Upper lobe of left lung (tissue), 6 donors: ENCODE results near the gene EVL. TPM values are rescaled to one million over a fixed set of nuclear protein-coding genes. Genes with fewer than 3 reads are reported as not detected.
"Not testable (repeated sequence)": the region's sequence is repeated elsewhere in the genome, so short reads cannot be mapped to it uniquely, and the experiment has no call there.

Experiments
- ATAC-seq, 2 donors: fragments of 200-7000 bp; cut with Tn5 transposase; one replicate each; pipeline ENCODE4 v1.9.1; 2022; ENCODE audit warnings: mild to moderate bottlenecking in 2 of 2, moderate library complexity in 2 of 2; ENCODE audit not compliant: low FRiP score in 2 of 2
- DNase-seq, 2 donors: peaks; one replicate each; pipeline ENCODE4 v3.0.0-alpha.2; 2019 to 2020
- H3K27ac ChIP-seq, 4 donors: fragments of 200-600 bp; sonication (generic); one replicate each; pipeline ENCODE4 v1.5.1; 2016 to 2019
- H3K27me3 ChIP-seq, 4 donors: fragments of 200-600 bp; sonication (generic); one replicate each; pipeline ENCODE4 v1.5.1; 2017 to 2019
- H3K36me3 ChIP-seq, 4 donors: fragments of 200-600 bp; sonication (generic); one replicate each; pipeline ENCODE4 v1.5.1; 2016 to 2019
- H3K4me1 ChIP-seq, 4 donors: fragments of 200-600 bp; sonication (generic); one replicate each; pipeline ENCODE4 v1.5.1; 2018 to 2019
- H3K4me3 ChIP-seq, 4 donors: fragments of 200-600 bp; sonication (generic); one replicate each; pipeline ENCODE4 v1.5.1; 2017 to 2019; ENCODE audit warnings: mild to moderate bottlenecking in 2 of 4, moderate library complexity in 1 of 4
- H3K9me3 ChIP-seq, 4 donors: fragments of 200-600 bp; sonication (generic); one replicate each; pipeline ENCODE4 v1.5.1; 2018 to 2019
- EP300 ChIP-seq, 4 donors: sonication (generic); formaldehyde crosslinking; IDR thresholded peaks; one replicate each; pipeline ENCODE4 v1.5.1; 2017; ENCODE audit warnings: antibody characterized with exemption in 4 of 4, control low read depth in 2 of 4
- POLR2A ChIP-seq, 4 donors: fragments of 450-650 bp; IDR thresholded peaks; one replicate each; pipeline ENCODE4 v1.5.1; 2016 to 2017; ENCODE audit warnings: antibody characterized with exemption in 4 of 4, mild to moderate bottlenecking in 2 of 4
- POLR2AphosphoS5 ChIP-seq, 2 donors: sonication (generic); formaldehyde crosslinking; IDR thresholded peaks; one replicate each; pipeline ENCODE4 v1.5.1; 2017; ENCODE audit warnings: antibody characterized with exemption in 2 of 2
- WGBS, 2 donors: methylation state at CpG; one replicate each; pipeline ENCODE4 v1.1.5; 2017 to 2018; 5-methylcytosine and 5-hydroxymethylcytosine counted together
- total RNA-seq, 6 donors: library from RNA; depleted of rRNA in 4 of 6; stranded (reverse); fragments of >200 nt in 4 of 6; gene quantifications; one replicate each; pipeline versions ENCODE4 v1.1.0 to v1.2.1, GENCODE V29; 2016 to 2021
- TF ChIP-seq, protein P1 (sequence below), 6 experiments: fragments of 450-650 bp in 4 of 6; fragments of 200-600 bp in 2 of 6; sonication (generic) in 2 of 6; IDR thresholded peaks; one replicate each; pipeline ENCODE4 v1.5.1; 2016 to 2019; ENCODE audit warnings: antibody characterized with exemption in 6 of 6
- donor health status: DM: no; HTN: no; CAD: no; lungs with moderate emphysema.
- donor health status: DM: no; HTN: yes; CAD: no; lungs with severe emphysema.

The EVL gene
- total RNA-seq, 6 donors from 2014 or later = 69.6 to 222 (median 140) TPM

DNA sequence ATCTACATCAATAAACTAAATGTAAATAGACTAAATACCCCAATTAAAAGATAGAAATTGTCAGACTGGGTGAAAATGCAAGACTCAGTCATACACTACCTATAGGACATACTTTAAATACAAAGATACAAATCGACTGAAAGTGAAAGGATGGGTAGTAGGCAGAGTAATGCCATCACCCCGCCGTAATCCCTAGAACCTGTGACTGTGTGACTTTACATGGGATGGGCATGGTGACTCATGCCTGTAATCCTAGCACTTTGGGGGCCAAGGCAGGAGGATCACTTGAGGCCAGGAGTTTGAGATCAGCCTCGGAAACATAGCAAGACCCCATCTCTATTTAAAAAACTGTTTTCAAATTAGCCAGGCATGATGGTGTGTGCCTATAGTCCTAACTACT lies 2.6 kb upstream of the EVL start:
- TF ChIP-seq POLR2AphosphoS5 (IDR thresholded peaks at IDR 0.05) = no peak
- TF ChIP-seq, protein P1, sequence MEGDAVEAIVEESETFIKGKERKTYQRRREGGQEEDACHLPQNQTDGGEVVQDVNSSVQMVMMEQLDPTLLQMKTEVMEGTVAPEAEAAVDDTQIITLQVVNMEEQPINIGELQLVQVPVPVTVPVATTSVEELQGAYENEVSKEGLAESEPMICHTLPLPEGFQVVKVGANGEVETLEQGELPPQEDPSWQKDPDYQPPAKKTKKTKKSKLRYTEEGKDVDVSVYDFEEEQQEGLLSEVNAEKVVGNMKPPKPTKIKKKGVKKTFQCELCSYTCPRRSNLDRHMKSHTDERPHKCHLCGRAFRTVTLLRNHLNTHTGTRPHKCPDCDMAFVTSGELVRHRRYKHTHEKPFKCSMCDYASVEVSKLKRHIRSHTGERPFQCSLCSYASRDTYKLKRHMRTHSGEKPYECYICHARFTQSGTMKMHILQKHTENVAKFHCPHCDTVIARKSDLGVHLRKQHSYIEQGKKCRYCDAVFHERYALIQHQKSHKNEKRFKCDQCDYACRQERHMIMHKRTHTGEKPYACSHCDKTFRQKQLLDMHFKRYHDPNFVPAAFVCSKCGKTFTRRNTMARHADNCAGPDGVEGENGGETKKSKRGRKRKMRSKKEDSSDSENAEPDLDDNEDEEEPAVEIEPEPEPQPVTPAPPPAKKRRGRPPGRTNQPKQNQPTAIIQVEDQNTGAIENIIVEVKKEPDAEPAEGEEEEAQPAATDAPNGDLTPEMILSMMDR (IDR thresholded peaks at IDR 0.05) = no peak
- no peak for TF ChIP-seq POLR2A (IDR thresholded peaks at IDR 0.05)
- TF ChIP-seq EP300 (IDR thresholded peaks at IDR 0.05) = no peak
- H3K4me3 ChIP-seq = no peak overlapping the region
- no peaks in the 10 kb centered on the region for H3K27me3 ChIP-seq
- ATAC-seq = no peak
- 83 to 93% methylated on average over 4 of the region's 4 CpGs for WGBS, 2 donors
- no peaks in the 10 kb centered on the region for H3K36me3 ChIP-seq
- no peaks in the 10 kb centered on the region for H3K9me3 ChIP-seq
- no peak for DNase-seq
- peaks cover 13 to 33% (median 20%) of the 10 kb centered on the region in 4 donors for H3K4me1 ChIP-seq
- peak overlapping the region in 1 of 4 donors; percentile 36 for H3K27ac ChIP-seq

DNA sequence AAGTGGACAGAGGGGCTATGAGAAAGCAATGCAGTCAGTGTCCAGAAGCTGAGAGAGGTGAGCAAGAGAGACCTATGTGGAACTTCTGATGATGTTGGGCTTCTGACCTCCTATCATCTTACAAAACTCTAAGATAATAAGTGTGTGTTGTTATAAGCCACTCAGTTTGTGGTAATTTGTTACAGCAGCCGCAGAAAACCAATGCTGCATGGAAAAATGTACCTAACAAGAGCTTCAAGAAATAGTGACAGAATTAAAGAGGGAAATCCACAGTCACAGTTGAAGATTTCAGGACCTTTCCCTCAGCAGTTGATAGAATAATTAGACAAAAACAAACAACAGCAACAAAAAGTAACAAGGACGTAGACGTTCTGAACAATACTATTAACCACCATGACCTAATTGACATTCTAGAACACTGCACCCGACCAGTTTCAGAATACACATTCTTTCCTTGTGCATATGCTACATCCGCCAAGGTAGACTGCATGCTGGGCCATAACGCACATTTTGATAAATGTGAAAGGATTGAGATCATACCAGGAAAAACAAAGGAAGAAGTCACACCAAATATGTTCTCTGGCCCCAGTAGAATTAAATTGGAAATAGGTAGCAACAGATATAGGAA lies 1.8 kb upstream of the EVL start:
- ATAC-seq = no peak
- Histone ChIP-seq H3K27ac (peak overlapping the region in 2 of 4 donors; percentile 11 to 36), H3K4me3 (no peak overlapping the region), H3K9me3 (no peaks in the 10 kb centered on the region), H3K27me3 (no peaks in the 10 kb centered on the region), H3K36me3 (no peaks in the 10 kb centered on the region), H3K4me1 (peaks cover 13 to 38% (median 26%) of the 10 kb centered on the region in 4 donors)
- 77 to 85% methylated on average over 6 of the region's 6 CpGs for WGBS, 2 donors
- no peak for DNase-seq
- no peak for TF ChIP-seq POLR2A (IDR thresholded peaks at IDR 0.05)
- TF ChIP-seq, protein P1 (IDR thresholded peaks at IDR 0.05) = no peak
- TF ChIP-seq POLR2AphosphoS5 (IDR thresholded peaks at IDR 0.05) = no peak
- no peak for TF ChIP-seq EP300 (IDR thresholded peaks at IDR 0.05)

DNA sequence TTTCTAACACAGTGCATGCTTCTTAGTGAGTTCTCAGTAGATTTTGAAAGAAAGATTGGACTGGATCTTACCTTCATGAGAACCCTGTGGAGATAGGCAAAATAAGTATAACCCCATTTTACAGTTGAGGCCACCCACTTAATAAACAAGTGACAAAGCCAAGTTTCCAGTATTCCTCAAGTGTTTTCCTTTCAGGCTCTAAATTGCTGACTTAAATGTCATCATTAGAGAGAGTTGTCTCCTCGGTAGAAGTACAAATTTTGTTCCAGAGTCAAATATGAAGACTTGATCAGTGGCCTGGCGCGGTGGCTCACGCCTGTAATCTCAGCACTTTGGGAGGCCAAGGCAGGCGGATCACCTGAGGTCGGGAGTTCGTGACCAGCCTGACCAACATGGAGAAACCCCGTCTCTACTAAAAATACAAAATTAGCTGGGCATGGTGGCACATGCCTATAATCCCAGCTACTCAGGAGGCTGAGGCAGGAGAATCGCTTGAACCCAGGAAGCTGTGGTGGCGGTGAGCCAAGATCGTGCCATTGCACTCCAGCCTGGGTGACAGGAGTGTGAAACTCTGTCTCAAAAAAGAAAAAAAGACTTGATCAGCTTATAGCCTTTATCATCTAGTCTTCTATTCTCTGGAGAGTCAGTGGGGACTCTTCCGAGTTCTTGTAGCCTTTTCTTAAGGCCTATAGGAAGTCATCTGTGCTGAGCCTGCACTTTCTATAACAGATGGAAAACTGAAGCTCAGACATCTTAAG lies 708 bp upstream of the EVL start:
- H3K4me3 ChIP-seq, H3K9me3 ChIP-seq, DNase-seq, ATAC-seq, H3K27me3 ChIP-seq, H3K36me3 ChIP-seq: not testable (repeated sequence)
- Histone ChIP-seq H3K4me1 (peaks cover 13 to 43% (median 27%) of the 10 kb centered on the region in 4 donors), H3K27ac (peak overlapping the region; percentile 71 to 80 (median 78))
- 78 to 80% methylated on average over 11 to 12 of the region's 12 CpGs for WGBS, 2 donors

DNA sequence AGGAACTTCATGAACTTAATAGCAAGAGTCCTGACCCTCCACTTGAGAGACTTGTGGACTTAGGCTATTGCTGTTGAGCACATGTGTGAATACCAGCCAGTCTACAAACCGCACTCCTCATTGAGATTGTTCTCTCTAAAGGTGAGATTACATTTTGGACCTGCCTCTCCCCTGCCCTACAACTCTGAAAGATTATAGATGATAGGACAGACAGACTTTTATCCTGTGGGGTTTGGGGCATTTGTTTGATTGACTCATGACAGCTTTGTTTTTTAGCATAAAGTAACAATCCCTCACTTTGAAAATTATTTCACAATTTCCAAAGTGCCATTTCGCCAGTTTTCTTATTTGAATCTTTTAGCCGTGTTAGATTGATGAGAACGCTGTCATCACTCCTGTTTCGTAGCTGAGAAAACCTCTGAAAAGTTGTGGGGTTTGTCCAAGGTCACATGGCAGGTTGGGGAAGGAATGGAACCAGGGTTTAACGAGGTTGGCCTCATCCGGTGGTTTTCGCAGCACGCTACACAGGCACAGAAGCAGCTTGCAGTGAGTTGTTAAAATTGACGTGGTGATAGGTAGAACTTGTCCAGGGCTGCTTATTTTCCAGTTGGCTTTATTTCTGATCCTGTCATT lies 836 bp downstream of the EVL start:
- Histone ChIP-seq H3K9me3 (no peaks in the 10 kb centered on the region), H3K4me1 (peaks cover 13 to 43% (median 30%) of the 10 kb centered on the region in 4 donors), H3K4me3 (peak overlapping the region in 3 of 4 donors; percentile 17 to 33 (median 23)), H3K27ac (peak overlapping the region; percentile 71 to 80 (median 78)), H3K27me3 (no peaks in the 10 kb centered on the region), H3K36me3 (no peaks in the 10 kb centered on the region)
- ATAC-seq = peak; percentile 35 to 50
- 54 to 76% methylated on average over 10 of the region's 10 CpGs for WGBS, 2 donors
- peak in 1 of 2 donors; percentile 51 for DNase-seq
- TF ChIP-seq POLR2AphosphoS5 (IDR thresholded peaks at IDR 0.05) (peak in 1 of 2 donors; percentile 59), EP300 (IDR thresholded peaks at IDR 0.05) (no peak), POLR2A (IDR thresholded peaks at IDR 0.05) (peak in 1 of 4 donors; percentile 35)
- TF ChIP-seq, protein P1 (IDR thresholded peaks at IDR 0.05) = no peak

DNA sequence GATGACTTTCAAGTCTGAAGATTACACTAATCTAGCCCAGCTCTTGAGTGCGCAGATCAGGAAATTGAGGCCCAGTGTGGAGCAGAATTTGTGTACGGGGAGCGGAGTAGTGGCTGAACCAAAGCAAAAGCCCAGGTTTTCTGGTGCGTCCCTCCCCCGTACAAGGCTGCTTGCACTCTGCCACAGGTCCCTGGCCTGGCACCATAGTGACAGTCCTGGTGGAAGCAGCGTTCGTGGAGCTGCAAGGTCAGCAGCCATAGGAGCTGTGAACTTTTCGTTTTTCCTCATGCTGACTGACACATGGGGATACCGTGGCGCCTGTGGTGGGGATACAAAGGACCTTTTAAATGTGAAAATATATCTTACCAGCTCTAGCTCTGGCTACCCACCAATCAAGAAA lies 1.7 kb downstream of the EVL start:
- no peaks in the 10 kb centered on the region for H3K27me3 ChIP-seq
- peak overlapping the region in 3 of 4 donors; percentile 16 to 24 (median 17) for H3K4me3 ChIP-seq
- no peak for ATAC-seq
- no peaks in the 10 kb centered on the region for H3K9me3 ChIP-seq
- WGBS, 2 donors = 70 to 74% methylated on average over 10 of the region's 10 CpGs
- no peaks in the 10 kb centered on the region for H3K36me3 ChIP-seq
- peaks cover 13 to 43% (median 30%) of the 10 kb centered on the region in 4 donors for H3K4me1 ChIP-seq
- TF ChIP-seq POLR2A (IDR thresholded peaks at IDR 0.05) = no peak
- TF ChIP-seq, protein P1 (IDR thresholded peaks at IDR 0.05) = no peak
- no peak for TF ChIP-seq EP300 (IDR thresholded peaks at IDR 0.05)
- TF ChIP-seq POLR2AphosphoS5 (IDR thresholded peaks at IDR 0.05) = no peak
- DNase-seq = no peak
- H3K27ac ChIP-seq = peak overlapping the region in 3 of 4 donors; percentile 77 to 80 (median 78)
